Suppressor macrophage treated with lipopolysaccharide for 1 hour (primary cell): Measurements from ENCODE around the gene STIM2.
"Not testable (repeated sequence)": the region's sequence is repeated elsewhere in the genome, so short reads cannot be mapped to it uniquely, and the experiment has no call there.

Experiments used
- DNase-seq, 3 donors: peaks; one replicate each; pipeline ENCODE4 v3.0.0-alpha.2; 2020 to 2022

Gene STIM2

DNA sequence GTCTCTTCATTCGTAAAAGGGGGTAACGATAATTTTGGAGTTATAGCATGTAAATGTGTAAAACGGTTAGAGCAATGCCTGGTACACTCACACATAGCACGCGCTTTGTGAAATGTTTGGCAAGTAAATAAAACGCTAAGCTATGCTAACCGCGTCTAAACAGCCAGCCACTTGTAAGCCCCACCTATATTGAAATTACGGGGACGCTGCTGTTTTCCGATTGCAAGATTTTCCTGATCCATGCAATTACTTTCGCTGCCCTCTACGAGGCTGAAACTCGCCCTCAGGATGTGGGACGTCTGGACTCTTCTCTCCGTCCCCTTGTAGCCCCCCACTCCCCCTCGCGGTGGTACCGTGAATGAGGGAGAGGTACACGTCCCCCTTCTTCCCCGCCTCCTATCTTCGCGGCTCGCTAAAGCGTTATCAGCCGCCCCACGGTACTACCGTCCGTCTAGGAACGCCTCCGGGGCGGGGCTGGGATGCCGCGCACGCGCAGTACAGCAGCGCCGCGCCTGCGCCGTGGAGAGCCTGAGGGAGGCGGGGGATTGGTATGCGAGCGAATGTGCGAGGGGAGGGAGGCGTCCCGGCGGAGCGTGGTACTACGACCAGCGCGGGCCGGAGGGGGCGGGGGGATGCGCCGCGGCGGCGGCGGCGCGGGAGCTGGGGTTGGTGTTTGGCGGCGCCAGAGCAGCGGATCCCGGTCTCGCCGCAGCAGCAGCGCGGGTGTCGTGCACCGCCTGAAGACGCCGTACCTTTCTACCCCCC, at the start of gene STIM2:
TSS of gene STIM2 (plus strand) at position 685 of the 765 bp plus-strand sequence.
- peak; percentile 96 to 98 (median 98) for DNase-seq

DNA sequence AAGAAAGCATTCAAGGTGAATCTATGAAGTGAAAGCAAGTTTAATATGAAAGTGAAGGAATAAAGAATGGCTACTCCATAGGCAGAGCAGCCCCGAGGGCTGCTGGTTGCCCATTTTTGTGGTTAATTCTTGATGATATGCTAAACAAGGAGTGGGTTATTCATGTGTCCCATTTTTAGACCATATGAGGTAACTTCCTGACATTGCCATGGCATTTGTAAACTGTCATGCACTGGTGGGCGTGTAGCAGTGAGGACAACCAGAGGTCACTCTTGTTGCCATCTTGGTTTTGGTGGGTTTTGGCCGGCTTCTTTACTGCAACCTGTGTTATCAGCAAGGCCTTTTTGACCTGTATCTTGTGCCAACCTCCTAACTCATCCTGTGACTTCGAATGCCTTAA, 49.1 kb upstream of the STIM2 start:
- peak; percentile 40 to 56 (median 50) for DNase-seq

DNA sequence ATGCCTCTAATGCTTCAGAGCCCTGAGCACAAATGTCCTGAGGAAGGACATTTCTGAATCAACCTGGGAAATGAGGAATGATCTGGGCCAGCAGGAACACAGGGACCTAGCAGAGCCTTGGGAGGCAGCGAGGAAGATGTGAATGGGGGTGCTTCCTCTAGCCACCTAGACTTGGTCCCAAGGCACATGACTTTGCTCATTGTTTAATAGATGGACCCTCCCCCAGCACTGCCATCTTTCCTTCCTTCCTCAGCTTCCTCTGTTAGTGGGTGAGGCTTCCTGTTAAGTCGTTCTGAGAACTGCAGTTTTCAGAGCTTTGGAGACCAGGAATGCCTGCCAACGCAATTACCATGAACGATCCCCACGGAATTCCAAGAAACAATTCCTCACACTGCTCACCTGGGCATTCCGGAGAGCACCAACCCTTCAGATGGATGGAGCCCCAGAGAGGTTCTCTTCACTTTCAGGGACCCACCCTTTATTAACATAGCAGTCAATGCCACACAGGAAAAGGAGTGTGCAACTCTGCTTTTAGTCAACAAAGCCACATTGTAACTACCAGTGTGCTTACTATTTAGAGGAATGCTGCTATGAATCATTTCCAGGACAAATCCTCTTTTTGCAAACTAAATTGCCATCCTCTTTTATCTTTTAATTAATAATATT, 48.5 kb upstream of the STIM2 start:
- DNase-seq: peak in 1 of 3 donors; percentile 29

DNA sequence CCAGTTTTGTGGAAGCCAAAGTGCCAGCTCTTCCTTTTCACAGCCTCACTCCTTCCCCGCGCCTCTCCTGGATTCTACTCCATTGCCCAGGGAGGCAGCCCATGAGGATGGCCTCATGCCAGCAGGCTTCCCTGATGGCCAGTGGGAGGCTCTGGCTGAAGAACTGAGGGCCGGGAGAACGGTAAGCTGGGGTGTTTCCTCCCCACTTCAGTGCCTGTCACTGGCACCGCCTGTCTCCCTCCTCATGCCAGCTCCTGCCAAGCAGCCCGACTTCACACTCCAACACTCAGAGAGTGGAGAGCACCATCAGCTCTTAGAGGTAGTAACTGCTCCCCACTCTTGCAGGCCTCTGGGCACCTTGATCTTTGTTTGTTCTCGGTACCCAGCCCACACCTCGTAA, 46.9 kb upstream of the STIM2 start:
- no peak for DNase-seq

DNA sequence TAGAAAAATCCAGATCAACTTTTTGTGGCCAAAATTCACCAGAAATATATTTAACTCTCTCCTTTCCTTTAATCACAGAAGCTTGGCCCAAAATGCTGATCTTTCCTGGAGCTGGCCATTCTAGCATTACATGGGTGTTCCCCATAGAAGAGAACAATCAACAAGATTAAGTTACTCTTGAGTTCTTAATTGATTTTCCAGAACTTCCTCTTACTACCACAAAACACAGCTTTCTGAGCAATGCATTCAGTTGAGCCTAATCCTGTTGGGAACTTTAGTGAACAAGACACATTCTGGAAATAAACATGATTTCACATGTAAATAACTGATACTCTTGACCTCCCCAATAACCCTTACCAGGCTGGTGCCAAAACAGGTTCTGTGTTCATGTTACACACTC, 45.4 kb upstream of the STIM2 start:
- DNase-seq: peak in 1 of 3 donors; percentile 8

DNA sequence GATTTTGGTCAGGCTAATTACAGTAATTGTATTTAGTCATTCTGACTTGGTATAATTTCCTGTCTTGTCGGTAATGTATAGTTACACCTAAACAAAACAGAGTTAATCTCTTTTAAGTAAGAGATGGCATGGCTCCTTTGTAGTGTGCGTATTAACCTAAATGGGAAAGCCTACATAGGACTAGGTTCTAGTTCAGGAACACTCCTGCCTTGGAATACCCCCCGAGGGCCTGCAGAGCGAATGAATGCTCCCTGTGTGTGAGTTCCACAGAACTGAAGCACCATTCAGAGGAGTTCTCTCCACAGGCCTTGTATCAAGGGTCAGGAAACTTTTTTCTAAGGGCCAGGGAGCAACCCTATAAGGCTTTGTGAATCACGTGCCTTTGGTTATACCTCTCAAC, 44.9 kb upstream of the STIM2 start:
- no peak for DNase-seq

DNA sequence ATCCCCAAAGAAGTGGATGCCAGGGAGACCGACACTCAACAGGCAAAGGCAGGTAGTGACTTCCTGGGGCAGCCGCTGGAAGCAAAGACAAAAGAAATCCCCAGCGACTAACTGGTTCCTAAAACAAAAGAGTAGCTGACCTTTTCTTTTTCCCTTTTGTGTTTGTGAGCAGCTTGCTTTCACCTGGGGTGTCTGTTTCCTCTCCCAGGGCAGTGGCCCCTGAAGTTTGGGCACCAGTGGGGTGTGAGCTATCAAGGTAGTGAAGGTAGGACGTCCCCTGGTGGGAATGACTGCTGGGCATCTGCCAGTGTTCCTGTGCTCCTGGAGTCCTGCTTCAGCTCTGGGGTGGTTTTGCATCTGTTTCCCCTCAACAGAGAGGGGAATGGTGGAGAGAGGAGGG, 41.6 kb upstream of the STIM2 start:
- no peak for DNase-seq

DNA sequence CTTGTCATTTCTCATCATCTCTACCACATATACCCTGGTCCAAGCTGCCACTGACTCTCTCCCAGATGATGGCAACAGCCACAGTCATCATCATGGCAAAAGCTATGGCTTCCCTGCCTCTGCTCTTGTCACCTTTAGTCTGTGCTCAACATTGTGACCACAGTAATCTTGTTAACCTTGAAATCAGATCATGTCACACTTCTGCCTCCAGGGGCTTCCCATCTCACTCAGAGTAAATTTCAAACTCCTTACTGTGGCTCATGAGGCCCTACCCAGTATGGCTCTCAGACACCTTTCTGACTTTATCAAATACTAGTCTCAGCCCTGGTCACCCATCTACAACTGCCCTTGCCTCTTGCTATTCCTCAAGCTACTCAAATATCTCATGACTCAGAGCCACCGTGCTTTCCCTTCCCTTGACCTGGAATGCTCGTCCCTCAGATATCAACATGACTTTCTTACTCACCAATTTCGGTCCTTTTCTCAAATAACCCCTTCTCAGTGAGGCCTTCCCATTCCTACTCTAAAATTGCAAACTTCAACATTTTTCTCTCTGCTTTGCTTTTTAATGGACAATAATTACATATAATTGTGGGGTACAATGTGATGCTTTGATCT, 41.1 kb upstream of the STIM2 start:
- peak; percentile 50 to 64 (median 55) for DNase-seq

DNA sequence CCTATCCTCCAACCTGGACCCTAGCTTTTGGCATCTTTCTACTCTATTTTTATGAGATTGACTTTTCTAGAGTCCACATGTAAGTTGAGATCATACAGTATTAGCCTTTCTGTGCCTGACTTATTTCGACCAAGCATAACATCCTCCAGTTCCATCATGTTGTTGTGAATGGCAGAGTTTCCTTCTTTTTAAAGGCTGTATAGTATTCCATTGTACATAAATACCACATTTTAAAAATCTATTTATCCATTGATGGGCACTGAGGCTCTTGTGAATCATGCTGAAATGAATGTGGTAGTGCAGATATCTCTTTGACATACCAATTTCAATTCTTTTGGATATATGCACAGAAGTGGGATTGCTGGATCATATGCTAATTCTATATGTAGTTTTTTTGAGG, 40.3 kb upstream of the STIM2 start:
- DNase-seq: no peak

DNA sequence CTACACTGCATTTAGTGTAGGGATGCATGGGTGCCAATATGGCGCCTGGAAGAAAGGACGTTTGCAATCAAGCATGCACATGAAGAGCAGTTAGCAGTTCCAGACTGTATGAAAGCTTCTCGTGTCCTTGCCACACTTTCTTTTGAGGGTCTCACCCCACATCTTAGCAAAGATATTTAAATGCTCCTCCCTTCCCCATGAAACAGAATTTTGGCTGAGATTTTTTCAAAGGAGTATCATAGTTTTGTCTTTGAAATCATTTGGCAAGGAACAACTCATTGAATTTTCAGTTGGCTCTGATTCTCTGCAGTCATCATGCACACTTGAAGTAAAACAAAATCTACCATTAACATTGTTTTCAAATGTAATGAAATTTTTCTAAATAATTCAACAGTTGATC, 39.6 kb upstream of the STIM2 start:
- no peak for DNase-seq

DNA sequence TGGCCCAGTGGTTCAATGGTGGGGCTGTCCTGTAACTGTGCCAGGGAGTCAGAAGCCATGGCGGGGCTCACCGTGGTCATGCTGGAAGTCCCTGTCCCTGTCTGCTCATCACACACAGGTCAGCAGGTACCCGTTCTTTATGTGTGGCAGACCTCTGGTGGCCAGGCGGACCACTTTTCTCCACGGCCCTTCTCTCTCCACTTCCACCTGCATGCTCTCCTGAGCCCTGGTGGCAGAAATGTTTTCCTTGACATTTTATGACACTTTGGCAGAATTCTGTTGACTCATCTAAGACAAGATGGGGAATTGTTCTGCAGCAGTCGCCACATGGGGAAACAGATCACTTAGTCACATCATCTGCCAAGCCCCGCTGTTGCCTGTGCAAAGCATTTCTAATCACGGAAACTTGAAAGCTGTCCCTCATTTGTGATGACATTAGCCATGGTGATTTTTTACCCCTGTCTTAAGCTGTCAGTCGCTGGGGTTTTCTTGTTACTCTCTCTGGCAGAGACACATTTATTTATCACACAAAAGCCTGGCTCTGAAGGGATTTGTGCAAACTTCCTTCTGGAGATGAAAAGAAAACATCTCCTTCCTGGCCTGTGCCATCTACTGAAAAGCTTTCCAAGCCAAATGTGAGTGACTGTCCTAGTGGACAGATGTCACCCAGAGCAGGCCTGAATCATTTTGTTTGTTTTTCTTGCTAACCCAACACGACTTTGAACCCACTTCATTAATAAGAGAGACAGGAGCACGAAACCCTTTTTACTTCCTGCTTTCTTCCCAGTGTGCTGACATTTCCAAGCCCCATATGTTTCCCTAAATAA, 38.8 kb upstream of the STIM2 start:
- DNase-seq: peak; percentile 83 to 92 (median 90)

DNA sequence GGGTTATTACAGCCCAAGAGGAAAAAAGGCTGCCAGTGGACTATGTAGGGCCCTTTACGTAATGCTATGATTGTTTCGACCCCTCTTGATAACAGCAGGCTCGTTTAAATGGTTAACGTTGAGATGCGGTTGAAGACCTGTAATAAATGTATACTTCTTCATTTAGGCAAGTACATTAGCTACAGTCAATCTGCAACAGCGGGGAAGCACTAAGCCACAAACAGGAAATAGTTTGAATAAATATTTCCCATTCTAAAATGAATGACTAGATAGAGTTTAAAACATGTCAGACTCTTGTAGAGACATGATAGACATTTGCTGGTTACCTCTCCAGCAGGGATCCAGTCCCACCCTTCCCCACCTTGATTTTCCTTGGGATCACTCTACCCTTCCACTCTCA, 38.1 kb upstream of the STIM2 start:
- peak; percentile 60 to 80 (median 79) for DNase-seq

DNA sequence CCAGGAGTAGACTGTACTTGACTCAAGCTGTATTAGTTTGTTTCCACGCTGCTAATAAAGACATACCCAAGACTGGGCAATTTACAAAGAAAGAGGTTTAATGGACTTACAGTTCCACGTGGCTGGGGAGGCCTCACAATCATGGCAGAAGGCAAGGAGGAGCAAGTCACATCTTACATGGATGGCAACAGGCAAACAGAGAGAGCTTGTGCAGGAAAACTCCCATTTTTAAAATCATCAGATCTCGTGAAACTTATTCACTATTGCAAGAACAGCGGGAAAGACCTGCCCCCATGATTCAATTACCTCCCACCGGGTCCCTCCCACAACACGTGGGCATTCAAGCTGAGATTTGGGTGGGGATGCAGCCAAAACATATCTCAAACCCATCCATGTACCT, 37.7 kb upstream of the STIM2 start:
- not testable (repeated sequence) for DNase-seq

DNA sequence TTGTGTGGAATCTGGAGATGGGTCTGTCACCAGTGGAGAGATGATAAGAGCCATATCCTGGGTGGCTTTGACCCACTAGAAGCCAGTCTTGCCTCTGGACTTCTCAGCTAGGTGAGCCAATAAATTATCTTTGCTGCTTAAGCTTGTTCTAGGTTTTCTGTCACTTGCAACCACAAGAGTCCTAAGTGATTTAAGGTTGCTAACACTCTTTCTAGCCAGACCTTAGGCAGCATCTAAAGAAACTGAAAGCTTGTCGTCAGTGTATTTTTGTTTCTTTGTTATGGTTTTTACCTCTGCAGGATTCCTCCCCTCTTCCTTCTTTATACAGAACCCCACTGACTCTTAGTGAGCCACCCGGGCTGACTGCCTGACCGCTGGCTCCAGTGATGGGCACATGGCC, 37.1 kb upstream of the STIM2 start:
- no peak for DNase-seq

DNA sequence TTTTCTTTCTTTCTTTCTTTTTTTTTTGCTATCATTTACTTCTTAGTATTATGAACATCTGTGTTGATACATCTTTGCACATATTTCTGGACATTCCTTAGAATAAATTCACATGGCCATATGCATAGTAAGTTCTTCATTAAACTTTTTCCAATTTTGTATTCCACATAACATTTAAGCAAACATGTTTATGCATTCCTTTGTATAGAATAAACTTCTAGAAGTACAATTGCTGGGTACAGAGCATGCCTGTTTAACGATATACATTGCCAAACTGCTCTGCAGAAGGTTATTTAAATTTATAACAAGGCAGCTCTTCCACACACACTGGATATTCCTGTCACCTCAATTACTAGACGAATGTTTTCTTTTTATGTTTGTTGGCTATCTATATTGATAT, 36.0 kb upstream of the STIM2 start:
- DNase-seq: no peak

DNA sequence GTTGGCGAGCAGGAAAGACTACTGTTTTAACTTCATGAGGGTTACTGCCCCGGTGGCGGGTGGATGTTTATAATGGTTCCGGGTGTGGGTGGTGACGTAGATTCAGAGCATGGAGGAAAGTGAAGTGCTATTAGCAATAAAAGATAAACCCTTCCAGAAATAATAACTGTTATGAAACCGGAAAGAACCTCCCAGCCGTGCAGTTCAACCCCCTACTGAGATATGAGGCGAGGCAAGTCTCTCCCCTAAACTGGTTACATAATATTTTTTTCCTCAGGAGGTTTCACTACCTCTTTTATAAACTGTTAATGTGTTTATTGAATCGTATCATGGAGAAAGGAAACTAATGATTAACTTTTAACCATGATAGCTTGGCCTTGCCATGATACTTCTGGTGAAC, 33.9 kb upstream of the STIM2 start:
- peak; percentile 76 to 87 (median 87) for DNase-seq

DNA sequence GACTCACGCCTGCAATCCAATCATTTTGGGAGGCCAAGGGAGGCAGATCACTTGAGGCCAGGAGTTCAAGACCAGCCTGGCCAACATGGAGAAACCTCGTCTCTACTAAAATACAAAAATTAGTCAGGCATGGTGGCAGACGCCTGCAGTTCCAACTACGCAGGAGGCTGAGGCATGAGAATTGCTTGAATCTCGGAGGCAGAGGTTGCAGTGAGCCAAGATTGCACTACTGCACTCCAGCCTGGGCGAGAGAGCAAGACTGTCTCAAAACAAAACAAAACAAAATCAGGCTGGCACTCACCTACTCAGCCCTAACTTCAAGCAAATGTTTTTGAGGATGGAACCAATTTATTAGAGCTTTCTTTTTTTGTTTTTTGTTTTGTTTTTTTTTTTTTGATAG, 33.3 kb upstream of the STIM2 start:
- not testable (repeated sequence) for DNase-seq

DNA sequence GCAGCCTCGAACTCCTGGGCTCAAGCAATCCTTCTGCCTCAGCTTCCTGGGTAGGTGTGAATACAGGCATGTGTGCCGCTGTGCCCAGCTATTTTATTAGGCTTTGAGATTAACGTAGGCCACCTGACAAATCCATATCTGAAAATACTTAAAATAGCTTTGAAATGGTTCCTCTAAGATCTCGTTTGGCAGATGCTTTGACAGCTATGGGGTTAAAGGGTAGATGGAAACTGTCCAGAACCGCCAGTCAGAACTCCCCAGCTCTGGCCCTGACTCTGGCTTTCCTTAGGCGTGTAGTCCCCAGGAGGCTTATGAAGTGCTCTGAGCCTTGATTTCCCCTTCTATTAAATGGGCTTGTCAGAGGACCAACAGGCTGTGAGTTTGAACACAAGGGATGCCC, 32.8 kb upstream of the STIM2 start:
- no peak for DNase-seq

DNA sequence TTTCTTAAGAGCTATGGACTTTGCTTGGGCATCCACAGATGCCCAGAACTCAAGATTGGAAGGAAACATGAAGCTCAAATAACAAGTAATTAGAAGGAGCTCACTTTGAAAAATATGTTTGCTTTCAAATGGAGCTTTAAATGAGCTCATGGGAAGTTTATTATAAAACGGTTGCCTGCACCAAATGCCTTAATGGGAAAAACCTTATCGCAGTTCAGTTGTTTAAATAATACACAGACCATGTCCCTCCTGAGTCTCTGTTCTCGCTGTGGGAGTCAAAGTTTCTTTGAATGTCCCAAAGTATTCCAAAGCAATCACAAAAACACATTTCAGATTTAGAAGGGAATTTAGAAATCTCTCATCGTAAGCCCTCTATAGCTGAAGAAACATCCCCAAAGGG, 31.6 kb upstream of the STIM2 start:
- no peak for DNase-seq

DNA sequence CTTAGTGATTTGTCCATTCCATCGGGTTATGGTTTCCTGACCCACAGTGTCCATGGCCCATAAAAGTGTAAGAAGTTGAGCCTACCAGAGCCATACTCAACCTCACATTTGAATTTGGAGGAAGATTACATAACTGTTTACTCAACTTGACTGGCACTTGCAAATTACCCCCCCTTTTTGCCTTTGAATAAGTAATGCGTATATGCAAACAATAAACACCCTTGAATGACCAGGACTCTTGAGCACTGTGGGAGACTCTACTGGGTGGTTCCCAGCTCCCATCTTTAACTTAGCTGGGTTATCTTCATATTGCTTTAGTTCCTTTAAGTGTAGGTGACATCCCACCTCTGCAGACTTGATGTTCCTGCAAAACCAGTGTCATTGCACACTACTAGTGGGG, 30.6 kb upstream of the STIM2 start:
- DNase-seq: no peak

DNA sequence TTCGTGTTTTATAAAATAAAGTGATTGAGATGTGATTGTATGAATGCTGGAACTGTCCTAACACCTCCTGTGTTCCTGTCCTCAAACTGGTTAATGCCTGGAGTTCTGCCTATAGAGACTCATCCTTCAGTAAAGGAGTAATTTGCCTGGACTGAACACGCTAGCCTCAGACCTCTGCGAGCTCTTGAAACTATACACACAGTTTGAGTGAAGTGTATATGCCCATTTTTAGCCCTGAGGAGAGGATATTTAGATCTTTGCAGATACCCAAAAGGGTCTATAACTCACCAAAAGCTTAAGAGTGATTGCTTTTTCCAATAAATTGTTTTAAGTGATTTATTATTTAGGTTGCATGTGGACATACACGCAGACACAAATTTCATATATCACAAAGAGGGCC, 29.9 kb upstream of the STIM2 start:
- no peak for DNase-seq

DNA sequence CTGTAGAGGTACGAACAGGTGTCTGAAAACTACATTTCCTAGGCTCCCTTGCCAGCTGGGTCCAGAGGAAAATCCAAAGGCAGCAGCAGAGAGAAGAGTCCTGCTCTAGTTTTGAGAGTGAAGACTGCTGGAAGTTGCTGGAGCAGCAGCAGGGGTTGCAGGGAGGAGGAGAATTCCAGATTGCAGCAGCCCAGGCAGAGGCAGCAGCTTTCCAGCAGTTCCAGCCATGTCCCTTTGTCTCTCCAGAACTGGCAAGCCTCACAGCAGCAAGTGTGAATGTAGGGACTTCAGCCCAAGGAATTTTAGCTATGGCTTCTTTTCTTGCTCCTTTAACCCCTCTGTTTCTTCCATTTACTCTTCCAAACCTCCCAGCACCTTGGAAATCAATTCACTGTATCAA, 24.1 kb upstream of the STIM2 start:
- no peak for DNase-seq
